ENCODE measurements around the gene DNAH14.

DNAH14 gene

GRCh38 chr1:224903955-224904354, 25.5 kb upstream of the DNAH14 start:
- no peak for TF ChIP-seq CTCF (IDR thresholded peaks at IDR 0.05; ENCODE audit: extremely low read depth, missing control alignments)
- DNase-seq (ENCODE audit: low spot score) = no peak

- TF ChIP-seq CTCF (IDR thresholded peaks at IDR 0.05; ENCODE audit: extremely low read depth, missing control alignments) = no peak
- no peak for DNase-seq (ENCODE audit: low spot score)
These were observed 23.1 kb upstream of the DNAH14 start for GRCh38 chr1:224906340-224906739.

GRCh38 chr1:224911217-224911616, 18.3 kb upstream of the DNAH14 start:
- no peak for DNase-seq (ENCODE audit: low spot score)
- TF ChIP-seq CTCF (IDR thresholded peaks at IDR 0.05; ENCODE audit: extremely low read depth, missing control alignments) = no peak

GRCh38 chr1:224914292-224914900, 15.1 kb upstream of the DNAH14 start:
- DNase-seq (ENCODE audit: low spot score) = no peak
- no peak for TF ChIP-seq CTCF (IDR thresholded peaks at IDR 0.05; ENCODE audit: extremely low read depth, missing control alignments)

- no peak for TF ChIP-seq CTCF (IDR thresholded peaks at IDR 0.05; ENCODE audit: extremely low read depth, missing control alignments)
These were observed 10.0 kb upstream of the DNAH14 start for GRCh38 chr1:224919508-224919907.

GRCh38 chr1:224920930-224921329, 8.5 kb upstream of the DNAH14 start:
- TF ChIP-seq CTCF (IDR thresholded peaks at IDR 0.05; ENCODE audit: extremely low read depth, missing control alignments) = no peak
- DNase-seq (ENCODE audit: low spot score) = no peak

More at GRCh38 chr1:224919508-224919907, 10.0 kb upstream of the DNAH14 start:
- no peak for DNase-seq (ENCODE audit: low spot score)

- no peak for TF ChIP-seq CTCF (IDR thresholded peaks at IDR 0.05; ENCODE audit: extremely low read depth, missing control alignments)
- no peak for DNase-seq (ENCODE audit: low spot score)
These were observed 8.1 kb upstream of the DNAH14 start for GRCh38 chr1:224921354-224921753.

All from GM20000 (cell line).